MCF 10A (cell line): ENCODE results near the gene SFXN3. TPM values are rescaled to one million over a fixed set of nuclear protein-coding genes. Genes with fewer than 3 reads are reported as not detected.

Source experiments
- BruUV-seq: library from RNA; stranded (reverse); fragments of 400-500 nt; replicated peaks from 2 replicates; lab custom pipeline; 2021; lab: Mats Ljungman, UMichigan
- CTCF ChIA-PET: fragments of 300-600 bp; sonication (Branson Sonifier 250); formaldehyde crosslinking; extraction: SDS; loops from one replicate; lab custom pipeline; 2021; ENCODE audit warnings: antibody characterized with exemption, inconsistent platforms; lab: Yijun Ruan, JAX
- POLR2A ChIA-PET: fragments of 300-600, 350-650 bp; sonication (Branson Sonifier 250); formaldehyde crosslinking; extraction: SDS; loops from one replicate; lab custom pipeline; 2020; ENCODE audit warnings: antibody characterized with exemption, inconsistent platforms; lab: Yijun Ruan, JAX
- DNase-seq: peaks from one replicate; pipeline ENCODE4 v3.0.0-alpha.2; 2018; ENCODE audit not compliant: unreplicated experiment
- H3K27ac Mint-ChIP-seq: one replicate; pipeline ENCODE4 v1.8.0; 2022; ENCODE audit warnings: mild to moderate bottlenecking, low read depth, mixed read lengths; ENCODE audit not compliant: unreplicated experiment
- H3K27me3 Mint-ChIP-seq: one replicate; pipeline ENCODE4 v1.8.0; 2022; ENCODE audit warnings: mixed read lengths; ENCODE audit not compliant: insufficient read depth, unreplicated experiment
- H3K36me3 Mint-ChIP-seq: one replicate; pipeline ENCODE4 v1.8.0; 2022; ENCODE audit warnings: mild to moderate bottlenecking, moderate library complexity, mixed read lengths; ENCODE audit not compliant: insufficient read depth, unreplicated experiment
- H3K4me1 Mint-ChIP-seq: one replicate; pipeline ENCODE4 v1.8.0; 2022; ENCODE audit warnings: mixed read lengths; ENCODE audit not compliant: insufficient read depth, unreplicated experiment
- H3K4me3 Mint-ChIP-seq: one replicate; pipeline ENCODE4 v1.8.0; 2022; ENCODE audit warnings: mild to moderate bottlenecking, moderate library complexity, mixed read lengths; ENCODE audit not compliant: unreplicated experiment
- H3K9me3 Mint-ChIP-seq: one replicate; pipeline ENCODE4 v1.8.0; 2022; ENCODE audit warnings: mixed read lengths; ENCODE audit not compliant: unreplicated experiment
- CTCF ChIP-seq: fragments of 200-600 bp; IDR thresholded peaks from one replicate; pipeline ENCODE4 v1.8.0; 2022; ENCODE audit warnings: antibody characterized with exemption, mild to moderate bottlenecking; ENCODE audit not compliant: unreplicated experiment
- intact Hi-C: fragments of 100-400 bp; cut with micrococcal nuclease; formaldehyde crosslinking; loops from 2 replicates; pipeline ENCODE4 v1.14.1; 2022
- total RNA-seq: library from RNA; stranded (reverse); gene quantifications from 2 replicates; pipeline ENCODE4 v1.2.3, GENCODE V29; 2022

Gene SFXN3
- total RNA-seq, 1 experiment from 2014 or later: 39.4 TPM

GRCh38 chr10:101042667-101043362, 11.8 kb downstream of the SFXN3 start:
- intact Hi-C loops: no loop called here
- BruUV-seq: TSS peak; percentile 83

GRCh38 chr10:101043363-101043707, 12.3 kb downstream of the SFXN3 start:
- TF ChIP-seq CTCF: no peak
- ChIA-PET POLR2A (interaction anchor here (0.7 to 5.4 kb wide), 22 partner anchors 10 to 1048 kb away, joined by 3 to 82 read pairs (median 4); partner anchors contain the start of genes KAZALD1, LZTS2, MRPL43 and PDZD7), CTCF (interaction anchor here (0.6 to 13.2 kb wide), 13 partner anchors 9 to 569 kb away, joined by 3 to 234 read pairs (median 8); partner anchors contain the start of genes KAZALD1, MRPL43 and TWNK)
- no TSS peak for BruUV-seq
- Mint-ChIP-seq H3K4me1 (peaks cover 29% of the 10 kb centered on the region), H3K4me3 (peak overlapping the region; percentile 98), H3K9me3 (no peaks in the 10 kb centered on the region), H3K36me3 (peaks cover 11% of the 10 kb centered on the region), H3K27me3 (no peaks in the 10 kb centered on the region), H3K27ac (peak overlapping the region; percentile 100)
- intact Hi-C loops: no loop called here
- DNase-seq: no peak

More at GRCh38 chr10:101042667-101043362, 11.8 kb downstream of the SFXN3 start:
- TF ChIP-seq CTCF: no peak
- Mint-ChIP-seq H3K9me3 (no peaks in the 10 kb centered on the region), H3K4me3 (peak overlapping the region; percentile 98), H3K4me1 (peaks cover 29% of the 10 kb centered on the region), H3K36me3 (peaks cover 17% of the 10 kb centered on the region), H3K27ac (peak overlapping the region; percentile 100), H3K27me3 (no peaks in the 10 kb centered on the region)
- CTCF ChIA-PET: interaction anchor here (0.6 to 13.2 kb wide), 17 partner anchors 8 to 528 kb away, joined by 3 to 234 read pairs (median 6); partner anchors contain the start of genes KAZALD1, LZTS2, MRPL43 and PDZD7
- peak; percentile 98 for DNase-seq
- POLR2A ChIA-PET: interaction anchor here (0.6 to 5.4 kb wide), 28 partner anchors 11 to 1539 kb away, joined by 3 to 82 read pairs (median 4); partner anchors contain the start of genes DPCD, KAZALD1, LZTS2 and MRPL43

DNA sequence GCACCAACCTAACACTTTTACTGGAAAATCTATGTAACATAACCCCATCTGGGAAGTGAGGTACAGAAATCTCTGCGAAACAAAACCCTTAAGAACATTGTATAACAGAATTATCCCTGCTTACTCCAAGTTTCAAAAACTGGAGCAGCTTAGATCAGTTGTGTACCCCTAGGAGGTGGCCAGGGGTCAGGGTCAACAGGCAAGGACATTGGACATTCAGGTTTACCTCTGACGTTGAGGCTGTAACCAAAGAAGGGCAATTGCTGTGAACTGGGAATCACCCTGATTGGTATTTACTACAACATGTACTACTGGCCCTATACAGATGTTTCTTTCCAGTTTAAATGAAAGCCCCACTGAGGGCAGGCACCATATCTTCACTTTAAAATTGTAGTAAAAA, 13.1 kb downstream of the SFXN3 start:
- no peak for TF ChIP-seq CTCF
- intact Hi-C loops: no loop called here
- peaks cover 29% of the 10 kb centered on the region for H3K4me1 Mint-ChIP-seq
- no peaks in the 10 kb centered on the region for H3K9me3 Mint-ChIP-seq
- no peak for DNase-seq
- no peak overlapping the region for H3K27ac Mint-ChIP-seq
- POLR2A ChIA-PET: interaction anchor here (0.7 to 5.4 kb wide), 9 partner anchors 9 to 1047 kb away, joined by 3 to 82 read pairs (median 9); partner anchors contain the start of genes KAZALD1, MRPL43, PDZD7 and SFXN3
- peaks cover 6% of the 10 kb centered on the region for H3K36me3 Mint-ChIP-seq
- H3K27me3 Mint-ChIP-seq: no peaks in the 10 kb centered on the region
- no TSS peak for BruUV-seq
- CTCF ChIA-PET: interaction anchor here (0.6 to 13.2 kb wide), 9 partner anchors 12 to 98 kb away, joined by 3 to 234 read pairs (median 14); partner anchors contain the start of gene KAZALD1
- H3K4me3 Mint-ChIP-seq: no peak overlapping the region
